HG03469 (cell line): Measurements from ENCODE around the gene PCSK6.
"Not testable (repeated sequence)": the region's sequence is repeated elsewhere in the genome, so short reads cannot be mapped to it uniquely, and the experiment has no call there.

ENCODE experiments used
- ATAC-seq: cut with Tn5 transposase; IDR thresholded peaks from one replicate; pipeline ENCODE4 v1.9.1; 2021; ENCODE audit warnings: mild to moderate bottlenecking, moderate library complexity, moderate number of reproducible peaks; ENCODE audit not compliant: unreplicated experiment

Gene PCSK6

GRCh38 chr15:101337976-101338375, 151.5 kb downstream of the PCSK6 start:
- no peak for ATAC-seq

- not testable (repeated sequence) for ATAC-seq
Observed at GRCh38 chr15:101333907-101334789, 155.4 kb downstream of the PCSK6 start.

- ATAC-seq, result no peak
Observed at GRCh38 chr15:101332061-101332467, 157.4 kb downstream of the PCSK6 start.

GRCh38 chr15:101329867-101330380, 159.6 kb downstream of the PCSK6 start:
- ATAC-seq, result no peak

- no peak for ATAC-seq
Observed at GRCh38 chr15:101329309-101329863, 160.1 kb downstream of the PCSK6 start.

- ATAC-seq, result no peak
Observed at GRCh38 chr15:101328001-101328400, 161.5 kb downstream of the PCSK6 start.

GRCh38 chr15:101327147-101327740, 162.3 kb downstream of the PCSK6 start:
- no peak for ATAC-seq

- no peak for ATAC-seq
Observed at GRCh38 chr15:101326462-101327146, 162.9 kb downstream of the PCSK6 start.

- no peak for ATAC-seq
Observed at GRCh38 chr15:101326026-101326315, 163.5 kb downstream of the PCSK6 start.

- ATAC-seq, result no peak
Observed at GRCh38 chr15:101325263-101326025, 164.1 kb downstream of the PCSK6 start.

GRCh38 chr15:101324524-101325177, 164.9 kb downstream of the PCSK6 start:
- no peak for ATAC-seq

GRCh38 chr15:101323793-101324523, 165.5 kb downstream of the PCSK6 start:
- ATAC-seq, result no peak

- no peak for ATAC-seq
Observed at GRCh38 chr15:101322854-101323477, 166.5 kb downstream of the PCSK6 start.

- no peak for ATAC-seq
Observed at GRCh38 chr15:101322016-101322695, 167.4 kb downstream of the PCSK6 start.

- no peak for ATAC-seq
Observed at GRCh38 chr15:101320501-101321052, 168.9 kb downstream of the PCSK6 start.

GRCh38 chr15:101318839-101319238, 170.7 kb downstream of the PCSK6 start:
- no peak for ATAC-seq

GRCh38 chr15:101318147-101318819, 171.2 kb downstream of the PCSK6 start:
- no peak for ATAC-seq
